Adrenal gland (tissue), 12 donors: ENCODE data around the gene DPM2. TPM values are rescaled to one million over a fixed set of nuclear protein-coding genes. Genes with fewer than 3 reads are reported as not detected.

ENCODE experiments used
- DNase-seq, 7 donors: peaks; one replicate each; pipeline ENCODE4 v3.0.0-alpha.2; 2019 to 2020
- H3K27ac ChIP-seq, 5 donors: fragments of 200-600 bp; sonication (generic) in 4 of 5; 1 replicate in 3 of 5; 2 replicates in 2 of 5; pipeline versions ENCODE4 v1.5.1 to v1.8.0; 2016 to 2020; ENCODE audit warnings: mild to moderate bottlenecking in 1 of 5
- H3K27me3 ChIP-seq: fragments of 200-600 bp; 2 replicates; pipeline ENCODE4 v1.8.0; 2021
- H3K36me3 ChIP-seq, 2 donors: fragments of 200-600 bp; replicated peaks in 1 of 2; 1 replicate in 1 of 2; 2 replicates in 1 of 2; pipeline versions ENCODE4 v1.5.1 to v1.8.0; 2018 to 2022
- H3K4me1 ChIP-seq, 2 donors: fragments of 200-600 bp; replicated peaks in 1 of 2; 1 replicate in 1 of 2; 2 replicates in 1 of 2; pipeline versions ENCODE4 v1.5.1 to v1.8.0; 2018 to 2021
- H3K4me3 ChIP-seq, 4 donors: fragments of 200-600 bp; sonication (generic) in 3 of 4; one replicate each; pipeline ENCODE4 v1.5.1; 2016 to 2018
- H3K9me3 ChIP-seq, 3 donors: fragments of 200-600 bp; sonication (generic) in 1 of 3; replicated peaks in 1 of 3; 1 replicate in 2 of 3; 2 replicates in 1 of 3; pipeline versions ENCODE4 v1.5.1 to v1.8.0; 2016 to 2021
- POLR2A ChIP-seq, 2 donors: fragments of 450-650 bp; IDR thresholded peaks; one replicate each; pipeline ENCODE4 v1.6.1; 2017; ENCODE audit warnings: antibody characterized with exemption in 2 of 2, mild to moderate bottlenecking in 2 of 2, moderate library complexity in 1 of 2
- WGBS, 4 donors: extraction: QIAGEN DNeasy Blood & Tissue Kit in 2 of 4; methylation state at CpG; one replicate each; pipeline versions ENCODE4 v1.1.5 to v1.1.7; 2013 to 2017; 5-methylcytosine and 5-hydroxymethylcytosine counted together
- intact Hi-C, 2 donors: fragments of 100-400 bp; cut with DNase I; formaldehyde crosslinking; loops; one replicate each; pipeline versions ENCODE4 v1.14.1 to v1.15.0; 2022 to 2023
- polyA plus RNA-seq, 3 donors: library from polyadenylated mRNA; stranded (reverse); fragments of 200-250 nt in 2 of 3; fragments of 350-450 nt in 1 of 3; fragmentation: Illumina TruSeq in 1 of 3; extraction: RNeasy Lipid Tissue Mini Kit (QIAGEN cat#74804) in 1 of 3; gene quantifications; one replicate each; pipeline ENCODE4 v1.2.3, GENCODE V29; 2013 to 2014
- total RNA-seq, 9 donors: library from RNA; depleted of rRNA in 4 of 9; stranded (reverse); fragments of >200 nt in 4 of 9; fragments of 120-200 nt in 1 of 9; fragmentation: NEBNext Ultra II Directional in 1 of 9; extraction: Animal tissue kit (Norgen Biotek cat#: 25700) in 1 of 9; gene quantifications; one replicate each; pipeline versions ENCODE4 v1.1.0 to v1.2.4, GENCODE V29; 2013 to 2023
- TF ChIP-seq, protein P1 (sequence below), 6 experiments: fragments of 450-650 bp in 4 of 6; fragments of 200-600 bp in 2 of 6; sonication (generic) in 1 of 6; IDR thresholded peaks; 1 replicate in 5 of 6; 2 replicates in 1 of 6; pipeline versions ENCODE4 v1.5.1 to v1.8.0; 2016 to 2021; ENCODE audit warnings: antibody characterized with exemption in 6 of 6, mild to moderate bottlenecking in 2 of 6, moderate library complexity in 1 of 6
- donor health status: healthy with polysubstance abuse.
- donor health status: Bipolar disorder and iron deficiency.
- donor health status: DM: yes; HTN: yes; CAD: no.
- donor health status: DM: no; HTN: no; CAD: no.
- donor health status: DM: no; HTN: no; CAD: no.
- donor health status: DM: yes; HTN: yes; CAD: no.

DPM2 gene
- total and polyA plus RNA-seq, 12 donors: 18.4 to 46.8 (median 33.5) TPM

DNA sequence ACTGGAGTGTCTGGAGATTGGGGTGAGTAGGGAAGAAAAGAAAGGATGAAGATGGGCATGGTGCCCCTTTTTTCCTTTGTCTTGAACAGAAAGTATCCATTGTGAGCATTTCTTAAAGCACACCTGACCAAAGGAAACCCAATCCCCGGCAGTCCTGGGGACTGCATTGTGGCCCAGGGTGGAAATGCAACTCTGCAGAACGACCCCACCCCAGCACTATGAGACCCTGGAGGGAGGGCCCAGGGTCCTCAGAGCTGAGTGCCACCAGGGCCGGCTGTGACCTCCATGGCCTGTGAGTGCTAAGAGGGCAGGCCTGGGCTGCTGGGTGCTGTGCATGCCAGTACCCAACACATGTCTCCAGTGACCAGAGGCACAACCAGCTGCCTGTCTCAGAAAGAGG, 24.6 kb upstream of the DPM2 start:
- intact Hi-C loops: no loop called here
- no peaks in the 10 kb centered on the region for H3K9me3 ChIP-seq
- DNase-seq: no peak
- peaks cover 65 to 76% of the 10 kb centered on the region in 2 donors for H3K4me1 ChIP-seq
- H3K4me3 ChIP-seq: no peak overlapping the region
- 44 to 57% (median 55%) methylated on average over 2 to 3 of the region's 3 CpGs for WGBS, 4 donors
- H3K27ac ChIP-seq: peak overlapping the region; percentile 57 to 95 (median 75)
- TF ChIP-seq, protein P1, sequence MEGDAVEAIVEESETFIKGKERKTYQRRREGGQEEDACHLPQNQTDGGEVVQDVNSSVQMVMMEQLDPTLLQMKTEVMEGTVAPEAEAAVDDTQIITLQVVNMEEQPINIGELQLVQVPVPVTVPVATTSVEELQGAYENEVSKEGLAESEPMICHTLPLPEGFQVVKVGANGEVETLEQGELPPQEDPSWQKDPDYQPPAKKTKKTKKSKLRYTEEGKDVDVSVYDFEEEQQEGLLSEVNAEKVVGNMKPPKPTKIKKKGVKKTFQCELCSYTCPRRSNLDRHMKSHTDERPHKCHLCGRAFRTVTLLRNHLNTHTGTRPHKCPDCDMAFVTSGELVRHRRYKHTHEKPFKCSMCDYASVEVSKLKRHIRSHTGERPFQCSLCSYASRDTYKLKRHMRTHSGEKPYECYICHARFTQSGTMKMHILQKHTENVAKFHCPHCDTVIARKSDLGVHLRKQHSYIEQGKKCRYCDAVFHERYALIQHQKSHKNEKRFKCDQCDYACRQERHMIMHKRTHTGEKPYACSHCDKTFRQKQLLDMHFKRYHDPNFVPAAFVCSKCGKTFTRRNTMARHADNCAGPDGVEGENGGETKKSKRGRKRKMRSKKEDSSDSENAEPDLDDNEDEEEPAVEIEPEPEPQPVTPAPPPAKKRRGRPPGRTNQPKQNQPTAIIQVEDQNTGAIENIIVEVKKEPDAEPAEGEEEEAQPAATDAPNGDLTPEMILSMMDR (IDR thresholded peaks at IDR 0.05): no peak
- TF ChIP-seq POLR2A (IDR thresholded peaks at IDR 0.05): no peak
- H3K36me3 ChIP-seq: no peaks in the 10 kb centered on the region
- H3K27me3 ChIP-seq: no peaks in the 10 kb centered on the region

DNA sequence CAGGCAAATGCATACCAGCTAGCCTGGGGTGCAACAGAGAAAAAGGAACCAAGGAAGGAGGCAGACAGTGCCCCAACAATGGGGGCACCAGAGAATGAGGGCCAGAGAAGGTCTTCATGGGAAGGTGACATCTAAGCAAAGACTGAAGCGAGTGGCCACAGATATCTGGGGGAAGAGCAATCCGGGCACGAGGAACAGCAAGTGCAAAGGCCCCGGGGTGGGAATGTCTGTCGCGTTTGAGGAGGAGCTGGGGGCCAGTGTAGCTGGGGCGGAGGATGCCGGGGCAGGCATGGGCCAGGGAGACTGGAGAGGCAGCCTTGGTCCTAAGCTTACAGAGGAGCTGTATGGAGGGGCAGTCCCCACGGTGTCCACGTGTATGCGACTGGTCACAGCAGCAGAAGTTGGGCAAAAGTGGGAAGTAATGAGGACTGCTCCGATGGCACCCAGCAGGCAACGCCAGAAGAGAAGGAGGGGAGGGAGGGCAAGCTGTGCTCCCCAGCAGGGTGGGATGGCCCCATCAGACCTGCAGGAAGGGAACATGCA, 24.0 kb upstream of the DPM2 start:
- H3K9me3 ChIP-seq: no peaks in the 10 kb centered on the region
- 87 to 97% (median 94%) methylated on average over 13 of the region's 13 CpGs for WGBS, 4 donors
- no peaks in the 10 kb centered on the region for H3K27me3 ChIP-seq
- TF ChIP-seq, protein P1 (IDR thresholded peaks at IDR 0.05): no peak
- no peak for TF ChIP-seq POLR2A (IDR thresholded peaks at IDR 0.05)
- no peaks in the 10 kb centered on the region for H3K36me3 ChIP-seq
- no peak for DNase-seq
- H3K27ac ChIP-seq: peak overlapping the region; percentile 57 to 95 (median 75)
- H3K4me3 ChIP-seq: no peak overlapping the region
- H3K4me1 ChIP-seq: peaks cover 59 to 70% of the 10 kb centered on the region in 2 donors
- intact Hi-C loops: no loop called here

DNA sequence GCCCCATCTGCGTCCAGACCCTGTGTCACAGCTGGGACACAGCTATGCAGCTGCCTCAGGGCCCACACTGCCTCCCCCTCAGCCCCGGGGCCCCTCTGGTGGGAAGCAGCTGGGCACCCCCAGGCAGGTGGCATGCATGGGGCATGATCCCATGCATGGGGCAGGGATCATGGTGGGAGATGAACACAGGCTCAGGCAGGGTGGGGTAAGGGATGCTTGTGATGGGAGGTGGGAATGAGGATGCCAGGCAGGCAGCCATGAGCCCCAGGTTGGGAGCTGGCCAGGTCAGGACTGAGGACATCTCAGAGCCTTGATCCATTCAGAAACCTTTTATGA, 23.5 kb upstream of the DPM2 start:
- no peaks in the 10 kb centered on the region for H3K36me3 ChIP-seq
- intact Hi-C loops: no loop called here
- WGBS, 4 donors: 81 to 100% (median 89%) methylated on average over 2 of the region's 2 CpGs; no CpG with 5 or more reads in 1 of the 4 donors
- peaks cover 54 to 65% of the 10 kb centered on the region in 2 donors for H3K4me1 ChIP-seq
- H3K4me3 ChIP-seq: no peak overlapping the region
- H3K27me3 ChIP-seq: no peaks in the 10 kb centered on the region
- peak overlapping the region in 4 of 5 donors; percentile 36 to 95 (median 85) for H3K27ac ChIP-seq
- no peak for DNase-seq
- no peaks in the 10 kb centered on the region for H3K9me3 ChIP-seq
- TF ChIP-seq, protein P1 (IDR thresholded peaks at IDR 0.05): no peak
- no peak for TF ChIP-seq POLR2A (IDR thresholded peaks at IDR 0.05)

DNA sequence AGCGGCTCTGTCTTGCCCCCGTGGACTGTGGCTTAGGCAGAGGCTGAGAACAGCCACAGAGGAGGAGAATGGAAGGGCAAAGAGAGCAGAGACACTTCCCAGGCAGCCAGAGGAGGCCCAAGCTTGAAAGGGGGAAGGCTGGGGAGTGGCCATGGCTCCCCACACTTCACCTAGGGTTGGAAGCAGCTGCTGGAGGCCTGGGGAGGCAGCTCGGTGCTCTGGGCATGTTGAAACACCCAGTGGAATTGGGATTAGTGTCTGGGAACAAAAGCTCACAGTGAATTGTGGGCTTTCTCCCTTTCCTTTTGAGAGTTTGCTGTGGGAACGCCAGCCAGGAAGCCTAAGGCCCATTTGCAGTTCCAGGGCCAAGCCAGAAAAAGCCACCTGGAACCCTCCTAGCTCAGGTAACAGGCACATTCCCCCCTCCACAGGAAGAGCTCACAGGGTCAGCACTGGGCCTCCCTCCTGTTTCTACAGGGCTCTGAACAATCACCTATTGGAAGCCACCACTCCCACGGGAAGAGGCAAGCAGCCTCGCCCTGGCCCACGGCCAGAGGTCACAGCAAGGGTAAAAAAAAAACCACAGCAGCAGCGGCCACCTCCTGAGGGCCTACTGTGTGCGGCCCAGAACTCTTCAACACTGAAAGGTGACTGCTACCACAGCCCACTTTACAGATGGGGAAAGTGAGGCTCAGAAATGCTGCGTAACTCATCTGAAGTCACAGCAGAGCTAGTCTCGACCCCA, 22.9 kb upstream of the DPM2 start:
- no peaks in the 10 kb centered on the region for H3K36me3 ChIP-seq
- TF ChIP-seq, protein P1 (IDR thresholded peaks at IDR 0.05): no peak
- TF ChIP-seq POLR2A (IDR thresholded peaks at IDR 0.05): no peak
- H3K9me3 ChIP-seq: no peaks in the 10 kb centered on the region
- 39 to 58% (median 57%) methylated on average over 4 to 11 of the region's 11 CpGs for WGBS, 4 donors
- no peaks in the 10 kb centered on the region for H3K27me3 ChIP-seq
- H3K4me3 ChIP-seq: no peak overlapping the region
- intact Hi-C loops: no loop called here
- H3K27ac ChIP-seq: peak overlapping the region in 4 of 5 donors; percentile 22 to 95 (median 58)
- peaks cover 53 to 64% of the 10 kb centered on the region in 2 donors for H3K4me1 ChIP-seq
- DNase-seq: no peak
